ENCODE measurements around the gene TTC23. TPM values are rescaled to one million over a fixed set of nuclear protein-coding genes. Genes with fewer than 3 reads are reported as not detected.
A peak's percentile ranks its signal among the peaks of the same experiment; 100 is the strongest.

TTC23 gene
- total RNA-seq, 1 donor from 2014 or later: 11.6 TPM

DNA sequence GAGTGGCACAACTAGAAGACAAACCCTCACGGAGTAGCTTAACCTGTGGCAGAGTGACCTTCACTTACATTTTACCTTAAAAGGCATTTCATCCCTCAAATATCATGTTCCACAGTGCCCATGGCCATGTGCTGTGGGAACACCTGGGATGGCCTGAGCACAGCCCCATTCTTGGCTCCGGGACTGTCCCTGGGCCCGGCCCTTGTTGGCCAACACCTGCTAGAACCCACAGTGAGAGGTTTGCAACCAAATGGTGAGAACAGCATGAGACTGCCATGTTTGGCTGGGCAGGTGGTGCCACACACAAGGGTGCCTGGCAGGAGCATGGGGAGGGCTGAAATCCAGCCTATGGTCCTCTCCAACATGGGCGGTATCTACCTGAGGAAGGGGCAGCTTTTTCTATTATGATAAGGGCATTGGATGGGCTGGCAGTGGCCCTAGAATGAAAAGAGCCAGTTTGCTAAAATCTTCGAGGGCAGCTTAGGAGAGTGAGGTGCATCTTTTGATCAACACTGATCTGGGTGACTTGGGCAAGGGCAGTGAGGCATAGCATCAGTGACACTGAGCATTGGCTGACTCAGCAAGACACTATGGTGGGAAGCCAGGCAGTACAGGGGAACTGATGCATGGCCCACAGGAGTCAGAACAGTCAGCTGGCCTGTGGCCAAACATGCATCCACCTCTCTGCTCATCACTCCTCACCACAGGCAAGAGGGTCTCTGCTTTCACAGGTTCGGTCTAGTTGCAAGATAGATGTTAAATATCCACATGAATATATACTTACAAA lies 90.6 kb downstream of the TTC23 start:
- DNase-seq (ENCODE audit: low read depth): peak; percentile 25
- no peaks in the 10 kb centered on the region for H3K27me3 ChIP-seq (ENCODE audit: control insufficient read depth, insufficient read depth, low read length)
- no peak for TF ChIP-seq CTCF (IDR thresholded peaks at IDR 0.05; ENCODE audit: insufficient read depth, low read length, poor library complexity, severe bottlenecking)
- H3K36me3 ChIP-seq (ENCODE audit: control insufficient read depth, insufficient read depth, low read length): no peaks in the 10 kb centered on the region
- H3K4me3 ChIP-seq (ENCODE audit: low read depth, low read length): no peak overlapping the region

- Histone ChIP-seq H3K4me3 (ENCODE audit: low read depth, low read length) (no peak overlapping the region), H3K36me3 (ENCODE audit: control insufficient read depth, insufficient read depth, low read length) (no peaks in the 10 kb centered on the region), H3K27me3 (ENCODE audit: control insufficient read depth, insufficient read depth, low read length) (no peaks in the 10 kb centered on the region)
- no peak for DNase-seq (ENCODE audit: low read depth)
- no peak for TF ChIP-seq CTCF (IDR thresholded peaks at IDR 0.05; ENCODE audit: insufficient read depth, low read length, poor library complexity, severe bottlenecking)
Measured at GRCh38 chr15:99157456-99157855, 91.9 kb downstream of the TTC23 start.

DNA sequence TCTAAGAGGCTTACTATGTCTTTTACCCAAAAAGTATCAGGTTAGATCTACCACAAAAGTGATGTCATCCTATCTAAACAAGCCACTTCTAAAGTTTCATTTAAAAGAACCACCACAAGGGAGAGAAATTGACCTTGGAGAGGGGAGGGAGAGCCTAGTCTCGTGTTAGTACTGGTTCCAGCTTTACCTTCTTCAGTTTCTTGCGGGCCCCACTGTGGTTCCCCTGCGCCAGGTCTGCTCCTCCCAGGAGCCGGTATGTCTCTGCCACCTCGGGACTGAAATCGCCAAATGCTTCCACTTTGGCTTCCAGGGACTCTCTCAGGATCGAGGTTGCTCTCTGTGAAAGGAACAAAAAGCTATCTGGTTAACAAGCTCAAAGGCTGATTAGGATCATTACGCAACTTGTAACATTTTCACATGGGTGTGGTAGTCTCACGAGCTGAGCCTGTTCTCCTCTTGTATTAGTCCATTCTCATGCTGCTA lies 93.4 kb downstream of the TTC23 start:
- DNase-seq (ENCODE audit: low read depth): no peak
- Histone ChIP-seq H3K4me3 (ENCODE audit: low read depth, low read length) (no peak overlapping the region), H3K27me3 (ENCODE audit: control insufficient read depth, insufficient read depth, low read length) (no peaks in the 10 kb centered on the region), H3K36me3 (ENCODE audit: control insufficient read depth, insufficient read depth, low read length) (no peaks in the 10 kb centered on the region)
- TF ChIP-seq CTCF (IDR thresholded peaks at IDR 0.05; ENCODE audit: insufficient read depth, low read length, poor library complexity, severe bottlenecking): no peak

- H3K4me3 ChIP-seq (ENCODE audit: low read depth, low read length): no peak overlapping the region
- no peak for TF ChIP-seq CTCF (IDR thresholded peaks at IDR 0.05; ENCODE audit: insufficient read depth, low read length, poor library complexity, severe bottlenecking)
- no peak for DNase-seq (ENCODE audit: low read depth)
Measured at GRCh38 chr15:99154271-99154670, 95.1 kb downstream of the TTC23 start.

GRCh38 chr15:99153026-99153535 lies 96.3 kb downstream of the TTC23 start:
- Histone ChIP-seq H3K36me3 (ENCODE audit: control insufficient read depth, insufficient read depth, low read length) (no peaks in the 10 kb centered on the region), H3K27me3 (ENCODE audit: control insufficient read depth, insufficient read depth, low read length) (no peaks in the 10 kb centered on the region), H3K4me3 (ENCODE audit: low read depth, low read length) (no peak overlapping the region)
- no peak for TF ChIP-seq CTCF (IDR thresholded peaks at IDR 0.05; ENCODE audit: insufficient read depth, low read length, poor library complexity, severe bottlenecking)
- no peak for DNase-seq (ENCODE audit: low read depth)

More at GRCh38 chr15:99154271-99154670, 95.1 kb downstream of the TTC23 start:
- Histone ChIP-seq H3K36me3 (ENCODE audit: control insufficient read depth, insufficient read depth, low read length) (no peaks in the 10 kb centered on the region), H3K27me3 (ENCODE audit: control insufficient read depth, insufficient read depth, low read length) (no peaks in the 10 kb centered on the region)
